Measurements from ENCODE around the gene HTRA3. TPM values are rescaled to one million over a fixed set of nuclear protein-coding genes. Genes with fewer than 3 reads are reported as not detected.

HTRA3 gene
- total RNA-seq, 1 donor from 2014 or later, result 0.16 TPM

DNA sequence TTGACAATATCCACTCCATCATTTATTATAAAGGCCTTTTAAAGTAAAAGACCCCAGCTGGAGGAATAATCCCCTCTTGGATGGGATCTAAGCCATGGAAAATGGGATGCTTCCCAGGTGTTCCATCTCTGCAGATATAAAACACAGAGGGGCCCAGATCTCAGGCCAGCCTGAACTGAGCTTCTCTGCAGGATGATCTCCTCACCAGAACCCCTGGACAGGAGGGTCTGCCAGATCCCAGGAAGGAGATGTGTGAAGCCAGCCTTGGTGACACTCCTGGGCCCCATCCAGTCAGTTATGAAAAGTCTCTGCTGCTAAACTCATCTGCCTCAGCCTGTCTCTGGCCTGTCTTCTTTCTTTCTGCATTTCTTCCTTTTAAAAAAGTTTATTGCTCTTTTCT is 56.7 kb downstream of the HTRA3 start:
- H3K4me3 Mint-ChIP-seq (ENCODE audit: unreplicated experiment), result no peak overlapping the region
- TF ChIP-seq, protein P1, sequence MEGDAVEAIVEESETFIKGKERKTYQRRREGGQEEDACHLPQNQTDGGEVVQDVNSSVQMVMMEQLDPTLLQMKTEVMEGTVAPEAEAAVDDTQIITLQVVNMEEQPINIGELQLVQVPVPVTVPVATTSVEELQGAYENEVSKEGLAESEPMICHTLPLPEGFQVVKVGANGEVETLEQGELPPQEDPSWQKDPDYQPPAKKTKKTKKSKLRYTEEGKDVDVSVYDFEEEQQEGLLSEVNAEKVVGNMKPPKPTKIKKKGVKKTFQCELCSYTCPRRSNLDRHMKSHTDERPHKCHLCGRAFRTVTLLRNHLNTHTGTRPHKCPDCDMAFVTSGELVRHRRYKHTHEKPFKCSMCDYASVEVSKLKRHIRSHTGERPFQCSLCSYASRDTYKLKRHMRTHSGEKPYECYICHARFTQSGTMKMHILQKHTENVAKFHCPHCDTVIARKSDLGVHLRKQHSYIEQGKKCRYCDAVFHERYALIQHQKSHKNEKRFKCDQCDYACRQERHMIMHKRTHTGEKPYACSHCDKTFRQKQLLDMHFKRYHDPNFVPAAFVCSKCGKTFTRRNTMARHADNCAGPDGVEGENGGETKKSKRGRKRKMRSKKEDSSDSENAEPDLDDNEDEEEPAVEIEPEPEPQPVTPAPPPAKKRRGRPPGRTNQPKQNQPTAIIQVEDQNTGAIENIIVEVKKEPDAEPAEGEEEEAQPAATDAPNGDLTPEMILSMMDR (IDR thresholded peaks at IDR 0.05), result no peak
- peaks cover 6% of the 10 kb centered on the region for H3K9me3 Mint-ChIP-seq (ENCODE audit: unreplicated experiment)
- no peak for DNase-seq (ENCODE audit: extremely low spot score, unreplicated experiment)
- no peaks in the 10 kb centered on the region for H3K36me3 Mint-ChIP-seq (ENCODE audit: unreplicated experiment)
- peaks cover 3% of the 10 kb centered on the region for H3K27me3 Mint-ChIP-seq (ENCODE audit: unreplicated experiment)
- no peaks in the 10 kb centered on the region for H3K4me1 Mint-ChIP-seq (ENCODE audit: unreplicated experiment)
- H3K27ac Mint-ChIP-seq (ENCODE audit: unreplicated experiment), result no peak overlapping the region

DNA sequence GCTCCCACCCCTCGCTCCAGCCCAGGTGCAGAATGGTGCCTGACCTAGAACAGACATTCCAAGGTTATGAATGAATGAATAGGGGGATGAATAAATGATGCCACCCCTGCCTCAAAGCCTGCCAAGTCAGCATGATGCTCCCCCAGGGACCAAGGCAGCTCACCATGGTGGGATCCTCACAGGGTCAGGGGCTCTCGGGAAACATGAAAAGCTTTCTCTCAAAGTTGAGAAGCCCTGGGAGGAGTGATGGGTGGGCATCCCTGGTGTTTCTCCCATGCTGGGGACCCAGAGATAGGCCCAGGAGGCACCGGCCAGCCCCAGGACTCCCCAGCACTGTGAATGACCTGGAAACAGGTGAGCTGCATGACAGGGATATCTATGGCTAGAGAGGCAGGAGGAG is 58.9 kb downstream of the HTRA3 start:
- Mint-ChIP-seq H3K4me1 (ENCODE audit: unreplicated experiment) (no peaks in the 10 kb centered on the region), H3K27ac (ENCODE audit: unreplicated experiment) (no peak overlapping the region), H3K9me3 (ENCODE audit: unreplicated experiment) (peaks cover 6% of the 10 kb centered on the region), H3K27me3 (ENCODE audit: unreplicated experiment) (peaks cover 3% of the 10 kb centered on the region), H3K4me3 (ENCODE audit: unreplicated experiment) (no peak overlapping the region), H3K36me3 (ENCODE audit: unreplicated experiment) (no peaks in the 10 kb centered on the region)
- DNase-seq (ENCODE audit: extremely low spot score, unreplicated experiment), result no peak
- TF ChIP-seq, protein P1 (IDR thresholded peaks at IDR 0.05), result no peak

DNA sequence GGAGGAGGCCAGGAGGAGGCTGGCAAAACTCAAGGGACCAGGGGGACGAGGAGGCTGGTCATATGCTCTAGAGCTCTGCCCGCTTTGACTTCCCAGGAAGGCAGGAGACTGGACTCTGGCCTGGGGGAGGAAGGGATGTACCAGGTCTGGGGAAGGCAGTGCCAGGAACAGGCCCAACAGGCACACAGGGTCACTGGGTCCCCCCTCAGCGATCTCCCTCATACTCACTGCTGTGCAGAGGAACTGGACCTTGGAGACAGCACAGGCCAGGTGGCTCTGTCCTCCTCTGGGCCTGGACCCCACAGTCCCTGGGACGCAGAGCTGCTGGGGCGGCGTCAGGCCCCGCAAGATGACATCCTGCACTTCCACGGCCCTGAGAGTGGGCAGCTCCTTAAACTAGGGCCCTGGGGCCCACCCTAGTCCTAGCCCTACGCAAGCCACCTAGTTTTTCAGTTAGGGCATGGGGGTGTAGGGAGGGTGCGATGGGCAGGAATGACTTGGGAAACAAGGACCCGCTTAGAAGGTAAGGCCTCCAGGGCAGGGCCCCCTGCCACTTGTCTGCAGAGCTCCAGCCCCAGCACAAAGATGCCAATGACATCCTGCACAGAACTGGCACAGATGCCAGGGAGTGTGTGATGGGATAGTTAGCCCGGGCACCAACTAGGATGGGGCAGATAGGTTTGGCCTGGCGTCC is 59.5 kb downstream of the HTRA3 start:
- no peak overlapping the region for H3K27ac Mint-ChIP-seq (ENCODE audit: unreplicated experiment)
- H3K36me3 Mint-ChIP-seq (ENCODE audit: unreplicated experiment), result no peaks in the 10 kb centered on the region

DNA sequence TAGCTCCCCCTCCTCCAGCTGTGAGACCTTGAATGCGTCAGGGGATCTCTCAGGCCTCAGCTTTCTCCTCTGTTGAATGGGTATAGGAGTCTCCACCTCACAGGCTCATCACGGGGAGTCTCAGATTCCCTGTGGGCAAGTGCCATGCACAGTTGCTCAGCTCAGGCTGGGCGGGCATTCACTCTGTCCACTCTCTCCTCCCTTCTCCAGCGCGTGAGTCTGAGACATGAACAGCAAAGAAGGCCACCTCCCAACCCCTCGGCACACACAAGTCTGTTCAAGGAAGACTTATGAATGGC is 60.0 kb downstream of the HTRA3 start:
- H3K27ac Mint-ChIP-seq (ENCODE audit: unreplicated experiment), result no peak overlapping the region
- no peak overlapping the region for H3K4me3 Mint-ChIP-seq (ENCODE audit: unreplicated experiment)
- no peaks in the 10 kb centered on the region for H3K36me3 Mint-ChIP-seq (ENCODE audit: unreplicated experiment)
- no peak for DNase-seq (ENCODE audit: extremely low spot score, unreplicated experiment)
- H3K4me1 Mint-ChIP-seq (ENCODE audit: unreplicated experiment), result no peaks in the 10 kb centered on the region
- H3K27me3 Mint-ChIP-seq (ENCODE audit: unreplicated experiment), result peaks cover 3% of the 10 kb centered on the region
- H3K9me3 Mint-ChIP-seq (ENCODE audit: unreplicated experiment), result no peaks in the 10 kb centered on the region
- TF ChIP-seq, protein P1 (IDR thresholded peaks at IDR 0.05), result no peak

More for the DNA sequence above, 59.5 kb downstream of the HTRA3 start:
- Mint-ChIP-seq H3K9me3 (ENCODE audit: unreplicated experiment) (peaks cover 4% of the 10 kb centered on the region), H3K27me3 (ENCODE audit: unreplicated experiment) (peaks cover 3% of the 10 kb centered on the region), H3K4me1 (ENCODE audit: unreplicated experiment) (no peaks in the 10 kb centered on the region), H3K4me3 (ENCODE audit: unreplicated experiment) (no peak overlapping the region)
- no peak for DNase-seq (ENCODE audit: extremely low spot score, unreplicated experiment)
- TF ChIP-seq, protein P1 (IDR thresholded peaks at IDR 0.05), result no peak

DNA sequence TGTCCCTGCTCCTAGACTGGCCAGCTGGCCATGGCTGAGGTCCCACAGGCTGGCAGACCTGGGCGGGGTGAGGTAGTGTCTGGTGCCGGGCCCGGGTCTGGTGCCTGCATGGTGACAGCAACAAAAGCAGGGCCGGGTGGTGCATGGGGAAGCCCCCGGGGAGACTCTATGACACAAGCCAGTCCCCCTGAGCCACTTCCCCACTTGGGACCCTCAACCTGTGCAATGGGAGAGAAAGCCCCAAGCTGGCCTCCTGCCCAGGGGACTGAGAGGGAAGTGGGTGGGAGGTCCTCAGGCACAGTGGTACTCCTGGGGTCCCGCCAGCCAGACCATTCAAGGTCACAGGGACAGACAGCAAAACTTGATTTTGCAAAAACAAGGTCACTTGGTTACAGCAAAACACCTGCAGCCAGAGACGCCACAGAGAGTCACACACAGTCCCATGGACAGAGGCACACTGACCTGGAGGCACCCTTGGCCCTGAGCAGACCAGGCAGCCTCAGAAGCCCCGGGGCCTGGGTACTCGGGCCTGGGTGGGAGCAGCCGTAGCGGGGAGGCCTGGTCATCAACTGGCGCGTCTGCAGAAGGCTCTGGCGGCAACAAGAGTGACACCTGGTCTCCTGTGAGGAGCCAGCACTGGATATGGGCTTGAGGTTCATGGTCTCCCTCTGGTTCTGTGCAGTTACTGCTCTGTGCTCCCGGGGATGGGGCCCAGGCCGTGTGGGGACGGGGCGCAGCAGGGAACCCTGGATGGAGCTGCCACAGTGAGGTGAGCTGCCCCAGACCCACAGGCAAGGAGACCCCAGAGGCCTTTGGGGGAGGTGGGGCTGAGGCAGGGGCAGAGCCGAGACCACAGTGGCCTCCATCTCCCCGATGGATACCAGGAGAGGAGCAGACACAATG is 60.6 kb downstream of the HTRA3 start:
- DNase-seq (ENCODE audit: extremely low spot score, unreplicated experiment), result no peak
- no peak overlapping the region for H3K4me3 Mint-ChIP-seq (ENCODE audit: unreplicated experiment)
- no peaks in the 10 kb centered on the region for H3K36me3 Mint-ChIP-seq (ENCODE audit: unreplicated experiment)
- peaks cover under 1% of the 10 kb centered on the region for H3K9me3 Mint-ChIP-seq (ENCODE audit: unreplicated experiment)
- no peak overlapping the region for H3K27ac Mint-ChIP-seq (ENCODE audit: unreplicated experiment)
- H3K27me3 Mint-ChIP-seq (ENCODE audit: unreplicated experiment), result peaks cover 3% of the 10 kb centered on the region
- H3K4me1 Mint-ChIP-seq (ENCODE audit: unreplicated experiment), result no peaks in the 10 kb centered on the region
- TF ChIP-seq, protein P1 (IDR thresholded peaks at IDR 0.05), result no peak
